ENCODE results near the gene GNE.

- TF ChIP-seq, protein P1, sequence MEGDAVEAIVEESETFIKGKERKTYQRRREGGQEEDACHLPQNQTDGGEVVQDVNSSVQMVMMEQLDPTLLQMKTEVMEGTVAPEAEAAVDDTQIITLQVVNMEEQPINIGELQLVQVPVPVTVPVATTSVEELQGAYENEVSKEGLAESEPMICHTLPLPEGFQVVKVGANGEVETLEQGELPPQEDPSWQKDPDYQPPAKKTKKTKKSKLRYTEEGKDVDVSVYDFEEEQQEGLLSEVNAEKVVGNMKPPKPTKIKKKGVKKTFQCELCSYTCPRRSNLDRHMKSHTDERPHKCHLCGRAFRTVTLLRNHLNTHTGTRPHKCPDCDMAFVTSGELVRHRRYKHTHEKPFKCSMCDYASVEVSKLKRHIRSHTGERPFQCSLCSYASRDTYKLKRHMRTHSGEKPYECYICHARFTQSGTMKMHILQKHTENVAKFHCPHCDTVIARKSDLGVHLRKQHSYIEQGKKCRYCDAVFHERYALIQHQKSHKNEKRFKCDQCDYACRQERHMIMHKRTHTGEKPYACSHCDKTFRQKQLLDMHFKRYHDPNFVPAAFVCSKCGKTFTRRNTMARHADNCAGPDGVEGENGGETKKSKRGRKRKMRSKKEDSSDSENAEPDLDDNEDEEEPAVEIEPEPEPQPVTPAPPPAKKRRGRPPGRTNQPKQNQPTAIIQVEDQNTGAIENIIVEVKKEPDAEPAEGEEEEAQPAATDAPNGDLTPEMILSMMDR (conservative IDR thresholded peaks at IDR 0.05; ENCODE audit: low read depth, low read length) = no peak
- no peak for TF ChIP-seq EZH2 (IDR thresholded peaks at IDR 0.05; ENCODE audit: borderline replicate concordance, low read depth, low read length, poor library complexity, severe bottlenecking)
These were observed 29.8 kb upstream of the GNE start for GRCh38 chr9:36288070-36288469.

Measured in A673 (cell line).